GM19035 (cell line): ENCODE data around the gene WHRN.

Source experiments
- ATAC-seq: cut with Tn5 transposase; IDR thresholded peaks from one replicate; pipeline ENCODE4 v1.9.1; 2021; ENCODE audit not compliant: unreplicated experiment

The WHRN gene

DNA sequence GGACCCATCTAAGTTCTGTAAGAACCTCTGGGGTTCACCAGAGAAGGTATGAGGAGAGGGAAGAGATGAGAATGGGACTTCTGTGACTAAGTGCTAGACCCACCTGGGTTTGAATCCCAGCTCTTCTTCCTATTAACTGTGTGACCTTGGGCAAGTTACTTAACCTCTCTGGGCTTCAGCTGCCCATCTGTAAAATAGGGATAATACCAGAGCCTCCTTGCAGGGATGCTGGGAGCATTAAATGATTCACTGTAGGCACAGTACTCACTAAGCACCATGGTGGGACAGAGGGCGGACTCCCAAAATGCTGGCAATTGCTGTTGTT, 53.6 kb downstream of the WHRN start:
- no peak for ATAC-seq

DNA sequence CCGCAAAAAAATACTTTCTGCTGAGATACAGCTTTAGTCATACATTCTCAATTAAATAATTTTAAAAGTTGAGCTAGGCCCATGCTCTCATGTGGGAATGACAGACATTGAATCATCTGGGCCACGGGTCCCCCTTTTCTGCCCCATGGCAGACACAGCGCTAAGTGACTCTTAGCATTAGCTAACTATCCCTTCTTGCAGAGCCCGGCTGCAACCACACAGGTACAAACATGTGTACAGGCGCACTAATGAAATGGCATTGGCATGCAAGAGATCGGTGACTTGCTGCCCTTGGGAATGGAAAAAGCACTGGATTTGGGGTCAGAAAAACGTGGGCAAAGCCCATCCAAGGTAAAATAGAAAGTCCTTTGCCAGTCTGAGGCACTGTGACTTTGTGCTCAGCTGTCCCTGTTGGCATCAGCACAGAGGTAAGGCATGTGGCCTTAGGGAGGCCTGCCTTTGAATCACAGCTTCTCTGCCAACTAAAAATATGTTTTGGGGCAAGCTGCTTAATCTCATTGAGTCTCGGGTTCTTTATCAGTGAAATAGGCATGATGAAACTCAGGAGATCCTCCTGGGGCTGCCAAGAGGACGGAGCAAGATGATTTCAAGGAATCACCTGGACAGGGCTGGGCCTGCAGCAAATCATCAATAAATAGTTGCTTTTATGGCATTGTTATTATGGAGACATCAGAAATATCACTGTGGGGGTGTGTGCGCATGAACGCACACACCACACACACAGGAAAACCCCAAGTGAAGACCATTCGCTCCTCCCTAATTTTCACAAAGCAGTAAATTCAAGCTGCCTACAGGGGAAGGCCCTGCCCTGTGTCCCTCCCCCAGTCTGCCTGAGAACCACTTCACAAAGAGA, 54.2 kb downstream of the WHRN start:
- no peak for ATAC-seq

DNA sequence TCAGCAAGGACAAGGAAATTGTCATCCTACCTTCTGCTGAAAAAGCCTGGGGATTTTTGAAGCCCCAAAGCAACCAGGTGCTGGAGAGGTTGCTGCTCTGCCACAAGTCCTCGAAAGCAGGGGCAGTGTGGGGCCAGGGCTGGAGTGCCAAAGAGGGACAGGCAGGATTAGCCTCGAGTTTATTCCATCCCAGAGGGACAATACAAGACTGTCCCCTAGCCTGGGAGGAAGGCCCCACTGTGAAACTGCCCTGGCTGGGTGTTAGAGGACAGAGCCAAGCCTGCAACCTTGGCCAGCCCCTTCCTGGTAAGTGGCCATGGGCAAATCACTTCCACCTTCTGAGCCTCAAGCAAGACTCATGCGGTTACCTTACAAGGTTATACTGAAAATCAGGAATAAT, 55.1 kb downstream of the WHRN start:
- no peak for ATAC-seq

DNA sequence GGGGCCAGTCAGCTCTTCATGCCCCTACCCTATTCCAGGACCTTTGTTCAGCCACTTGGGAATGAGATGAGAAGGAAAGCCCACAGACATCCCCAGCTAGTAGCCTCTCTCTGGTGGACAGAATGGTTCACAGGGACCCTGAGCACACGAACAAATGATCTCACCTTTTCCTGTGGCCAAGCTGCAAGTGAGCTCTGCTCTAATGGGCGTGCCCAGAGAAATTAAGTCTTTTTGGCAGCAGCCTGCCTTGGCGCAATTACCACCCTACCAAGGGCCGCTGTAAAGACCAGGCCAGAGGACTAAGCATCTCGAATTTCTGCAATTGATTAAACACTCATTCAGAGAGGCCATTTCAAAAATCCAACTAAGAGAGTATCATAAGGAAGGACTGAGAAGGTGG, 56.0 kb downstream of the WHRN start:
- ATAC-seq = no peak

GRCh38 chr9:114448706-114449105, 56.6 kb downstream of the WHRN start:
- ATAC-seq = no peak

GRCh38 chr9:114446672-114447450, 58.4 kb downstream of the WHRN start:
- no peak for ATAC-seq

- no peak for ATAC-seq
These were observed 59.2 kb downstream of the WHRN start for GRCh38 chr9:114446036-114446435.

DNA sequence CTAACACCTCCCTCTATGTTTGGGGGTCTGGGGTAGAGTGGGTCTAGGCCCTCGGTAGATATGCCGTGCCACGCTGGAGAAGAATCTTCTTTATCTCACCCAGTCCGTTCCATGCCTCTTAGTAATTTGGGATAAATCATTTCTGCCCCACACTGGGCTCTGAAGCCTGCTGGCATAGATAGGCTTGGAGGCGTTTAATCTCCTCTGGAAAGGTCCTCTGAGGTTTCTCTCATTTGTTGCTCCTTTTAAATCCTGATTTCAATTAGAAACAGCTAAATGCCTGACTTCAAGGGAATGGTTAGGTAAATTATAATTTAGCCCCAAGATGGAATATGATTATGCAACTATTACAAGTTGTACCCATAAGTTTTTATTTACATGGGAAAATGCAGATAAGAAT, 59.7 kb downstream of the WHRN start:
- no peak for ATAC-seq

- no peak for ATAC-seq
These were observed 63.3 kb downstream of the WHRN start for GRCh38 chr9:114442022-114442421.

GRCh38 chr9:114437401-114437893, 67.8 kb downstream of the WHRN start:
- no peak for ATAC-seq

- no peak for ATAC-seq
These were observed 70.4 kb downstream of the WHRN start for GRCh38 chr9:114434878-114435311.

DNA sequence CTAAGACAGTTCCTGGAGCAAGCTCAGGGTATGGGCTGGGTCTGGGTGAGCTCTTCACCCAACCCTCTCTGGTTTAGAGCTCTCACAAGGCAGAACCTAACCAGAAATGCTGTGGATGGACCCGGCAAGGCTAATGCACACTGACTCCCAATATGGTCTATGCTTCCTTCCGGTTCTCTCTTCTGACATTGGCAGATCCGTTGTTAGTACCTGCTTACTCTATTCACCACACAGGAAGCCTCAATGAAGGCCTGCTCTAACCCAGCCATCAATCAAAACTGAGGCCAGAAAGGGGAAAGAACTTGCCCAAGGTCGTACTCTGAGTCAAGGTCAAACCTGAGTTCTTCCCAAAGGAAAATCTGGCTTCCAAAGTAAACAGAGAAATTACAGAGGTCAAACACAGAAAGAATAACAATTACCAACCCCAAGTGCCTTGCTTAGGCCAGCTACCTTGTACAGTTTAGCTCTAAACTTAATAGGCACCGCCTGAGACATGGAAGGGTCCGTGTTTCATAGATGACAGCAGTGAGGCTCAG, 71.5 kb downstream of the WHRN start:
- no peak for ATAC-seq

DNA sequence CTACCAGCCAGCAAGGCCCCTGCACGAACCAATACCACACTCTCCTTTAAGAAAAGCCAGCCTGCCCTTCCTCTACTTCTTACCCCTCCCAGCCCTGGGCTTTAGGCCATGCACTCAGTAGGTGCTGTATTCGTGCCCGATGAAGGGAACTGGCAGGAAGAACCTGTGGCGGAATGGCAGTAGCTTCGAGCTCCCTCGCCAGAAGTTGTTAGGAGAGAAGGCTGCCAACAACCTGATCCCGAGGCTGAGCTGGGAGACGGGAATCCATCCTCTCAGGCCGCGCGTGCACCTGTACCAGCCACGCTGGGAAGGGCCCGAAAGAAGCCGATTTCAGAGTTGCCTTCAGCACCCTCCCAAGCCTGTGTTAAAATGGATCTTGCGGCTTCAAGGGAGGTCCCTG, 72.2 kb downstream of the WHRN start:
- no peak for ATAC-seq

GRCh38 chr9:114432323-114433067, 72.8 kb downstream of the WHRN start:
- ATAC-seq = no peak

DNA sequence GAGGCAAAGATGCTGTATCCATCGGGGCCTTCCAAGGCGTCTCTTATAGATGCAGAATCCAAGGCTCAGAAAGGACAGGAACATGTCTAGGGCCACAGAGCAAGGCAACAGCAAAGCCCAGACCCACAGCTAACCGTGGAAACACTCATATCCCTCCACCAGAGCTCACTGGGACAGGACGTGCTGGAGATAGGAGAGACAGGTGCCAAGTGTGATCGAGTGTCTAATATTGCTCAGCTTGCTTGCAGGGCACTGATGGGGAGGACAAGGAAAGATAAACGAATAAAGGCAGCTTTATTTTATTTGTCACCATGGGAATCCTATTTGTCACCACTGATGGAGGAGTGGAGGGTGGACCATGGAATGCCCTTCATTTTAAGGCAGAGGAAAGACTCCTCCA, 73.5 kb downstream of the WHRN start:
- no peak for ATAC-seq

DNA sequence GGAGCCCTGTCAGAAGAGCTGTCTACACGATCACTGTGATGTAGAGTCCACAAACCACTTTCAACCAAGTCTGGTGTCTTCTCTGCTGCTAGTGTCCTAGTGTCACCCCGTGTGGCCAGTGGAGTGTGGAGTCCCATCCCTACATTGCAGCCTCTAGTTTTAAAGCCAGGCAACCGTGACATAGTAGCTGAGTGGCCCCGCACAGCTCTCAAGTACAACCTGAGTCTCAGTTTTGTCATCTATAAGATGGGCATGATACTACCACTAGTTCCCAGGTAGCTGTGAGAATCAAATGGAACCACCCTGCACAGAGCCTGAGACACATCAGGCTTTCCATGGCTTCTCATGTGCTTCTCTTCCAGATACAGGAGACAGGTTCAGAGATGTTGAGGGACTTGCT, 74.3 kb downstream of the WHRN start:
- ATAC-seq = no peak

- ATAC-seq = no peak
These were observed 74.8 kb downstream of the WHRN start for GRCh38 chr9:114430457-114430856.

- ATAC-seq = no peak
These were observed 75.8 kb downstream of the WHRN start for GRCh38 chr9:114429488-114429887.

DNA sequence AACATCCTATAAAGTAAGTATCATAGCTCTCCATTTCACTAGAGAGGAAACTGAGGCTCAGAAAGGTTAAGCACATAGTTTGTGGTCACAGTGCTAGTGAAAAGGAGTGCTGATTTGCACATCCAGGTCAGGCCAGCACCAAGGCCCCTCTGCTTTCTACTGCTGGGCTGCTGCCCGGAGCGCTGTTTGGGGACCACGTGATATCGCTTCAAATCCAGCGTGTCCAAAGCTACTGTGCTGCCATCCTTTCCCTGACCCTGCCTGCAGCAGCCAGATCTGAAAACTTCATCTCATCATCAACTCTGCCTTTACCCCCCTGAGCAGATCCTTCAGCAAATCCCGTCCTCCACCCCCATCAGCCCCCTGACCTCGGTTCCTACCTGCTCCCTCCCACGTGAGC, 76.8 kb downstream of the WHRN start:
- no peak for ATAC-seq

GRCh38 chr9:114427644-114428043, 77.6 kb downstream of the WHRN start:
- ATAC-seq = no peak
